GM19397 (cell line): ENCODE measurements around the gene TACSTD2.
"Not testable (repeated sequence)": the region's sequence is repeated elsewhere in the genome, so short reads cannot be mapped to it uniquely, and the experiment has no call there.

Experiments used
- ATAC-seq: cut with Tn5 transposase; IDR thresholded peaks from one replicate; pipeline ENCODE4 v1.9.1; 2021; ENCODE audit warnings: mild to moderate bottlenecking, moderate library complexity; ENCODE audit not compliant: unreplicated experiment

TACSTD2 gene

DNA sequence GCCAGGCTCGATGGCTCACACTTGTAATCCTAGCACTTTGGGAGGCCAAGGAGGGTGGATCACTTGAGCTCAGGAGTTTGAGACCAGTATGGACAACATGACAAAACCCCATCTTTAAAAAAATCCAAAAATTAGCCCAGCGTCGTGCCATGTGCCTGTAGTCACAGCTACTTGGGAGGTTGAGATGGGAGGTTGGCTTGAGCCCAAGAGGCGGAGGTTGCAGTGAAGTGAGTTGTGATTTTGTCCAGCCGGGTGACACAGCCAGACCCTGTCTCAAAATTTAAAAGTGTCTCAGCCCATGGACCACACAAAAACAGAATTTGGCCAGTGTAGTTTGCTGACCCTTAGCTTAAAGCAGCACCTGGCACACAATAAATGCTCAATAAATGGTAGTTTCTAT, 11.3 kb upstream of the TACSTD2 start:
- no peak for ATAC-seq

DNA sequence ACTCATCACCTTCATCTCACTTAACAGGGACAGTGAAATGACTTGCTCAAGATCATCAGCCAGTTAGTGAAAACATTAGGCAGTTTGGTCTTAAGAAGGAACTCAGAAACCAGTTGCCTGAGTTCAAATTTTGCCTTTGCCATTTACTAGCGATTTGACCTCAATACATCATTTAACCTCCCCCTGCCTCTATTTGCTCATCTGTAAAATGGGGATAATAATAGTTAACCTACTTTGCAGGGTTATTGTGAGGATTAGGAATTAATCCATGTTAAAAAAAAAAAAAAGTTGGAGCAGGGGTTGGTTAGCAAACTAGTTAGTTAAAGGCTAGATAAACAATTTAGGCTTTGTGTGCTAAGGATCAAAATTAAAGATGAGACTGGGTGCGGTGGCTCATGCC, 10.6 kb upstream of the TACSTD2 start:
- no peak for ATAC-seq

DNA sequence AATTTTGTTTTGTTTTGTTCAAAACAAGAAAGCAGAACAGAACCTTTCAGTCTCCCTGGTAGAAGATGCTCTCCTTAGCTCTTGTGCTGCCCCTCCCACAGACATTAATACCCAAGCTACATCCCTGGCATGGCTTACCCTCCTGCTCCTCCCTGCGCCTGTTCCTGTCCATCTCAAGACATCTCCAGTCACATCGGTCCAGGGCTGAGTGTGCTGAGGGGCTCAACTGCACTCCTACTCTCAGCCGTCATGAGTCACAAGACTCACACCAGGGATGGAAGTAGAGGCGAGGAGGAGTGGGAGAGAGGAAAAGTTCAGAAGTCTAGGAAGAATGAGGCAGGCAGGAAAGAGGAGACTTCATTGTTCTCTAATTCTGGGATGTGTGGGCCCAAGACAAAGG, 9.2 kb upstream of the TACSTD2 start:
- no peak for ATAC-seq

DNA sequence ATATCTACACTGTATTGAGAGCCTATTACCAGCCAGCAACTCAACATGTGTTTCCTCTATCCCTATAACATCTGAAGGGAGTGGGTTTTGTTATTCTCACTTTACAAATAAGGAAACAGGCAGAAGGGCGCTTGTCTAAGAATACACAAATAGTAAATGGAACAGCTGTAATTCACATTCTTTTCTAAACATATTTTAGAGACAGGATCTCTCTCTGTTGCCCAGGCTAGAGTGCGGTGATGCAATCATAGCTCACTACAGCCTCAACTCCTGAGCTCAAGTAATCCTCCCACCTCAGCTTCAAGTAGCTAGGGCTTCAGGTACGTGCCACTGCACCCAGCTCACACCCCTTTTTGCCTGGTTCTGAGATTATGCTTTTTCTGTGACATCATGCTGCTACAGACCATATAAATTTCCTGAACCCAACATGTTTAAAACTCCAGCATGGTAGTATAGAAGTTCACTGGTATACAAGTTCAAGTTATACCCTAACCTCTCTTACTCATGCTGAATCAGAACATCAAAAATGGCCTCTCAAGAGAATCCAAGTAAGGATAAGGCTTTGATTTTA, 8.6 kb upstream of the TACSTD2 start:
- ATAC-seq = no peak

DNA sequence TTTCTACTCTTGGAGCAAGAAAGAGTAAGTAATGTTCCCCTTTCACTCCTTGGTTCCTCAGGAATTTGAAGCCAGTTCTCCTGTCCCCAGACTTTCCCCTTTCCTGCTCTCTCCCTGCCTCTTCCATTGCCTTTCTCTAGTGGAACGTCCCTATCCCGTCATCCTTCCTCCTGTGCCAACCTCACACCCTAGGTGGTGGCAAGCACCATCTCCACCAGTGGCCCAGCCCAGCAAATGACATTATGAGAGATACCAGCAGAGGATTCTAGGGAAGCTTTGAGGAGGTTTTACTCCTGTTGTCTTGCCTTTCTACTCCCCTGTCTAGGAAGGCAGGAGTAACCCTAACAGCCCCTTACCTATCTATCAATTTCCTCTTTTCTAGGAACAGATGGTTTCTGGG, 8.1 kb upstream of the TACSTD2 start:
- ATAC-seq = no peak

DNA sequence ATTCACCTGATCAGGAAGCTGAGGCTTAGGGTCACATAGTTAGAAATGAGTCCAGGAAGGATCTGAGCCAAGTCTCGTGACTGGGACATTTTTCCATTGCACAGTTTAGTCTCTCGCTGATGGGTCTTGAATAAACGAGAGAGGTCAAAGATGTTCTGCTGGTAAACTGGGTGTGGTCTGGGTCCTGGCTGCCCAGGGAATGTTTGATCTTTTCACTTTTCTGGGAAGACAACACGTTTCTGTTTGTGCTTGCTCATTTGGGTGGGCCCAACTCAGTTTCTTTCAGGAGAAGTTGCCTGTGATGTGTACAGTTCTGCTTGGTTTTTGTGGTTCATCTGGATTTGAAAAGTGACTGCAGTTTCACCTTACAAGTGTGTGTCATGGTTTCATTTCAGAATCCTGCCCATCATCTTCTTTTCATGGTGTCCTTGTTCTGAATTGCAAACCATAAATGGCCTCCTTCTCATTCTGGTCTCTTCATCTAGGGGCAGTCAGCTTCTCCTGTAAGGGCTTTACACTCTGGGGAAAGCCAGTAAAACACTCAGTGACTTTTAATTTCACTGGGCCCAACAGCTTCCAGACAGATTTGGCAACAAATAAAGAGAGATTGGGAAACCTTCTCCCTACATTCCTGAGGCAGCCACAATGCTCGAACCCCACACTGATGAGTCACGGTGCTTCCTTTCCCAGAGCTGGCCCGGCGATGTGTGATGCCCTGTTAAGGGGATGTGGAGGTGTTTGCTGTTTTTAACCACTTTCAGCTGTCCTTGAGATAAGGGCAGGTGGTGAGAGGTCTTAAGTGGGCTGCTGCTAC, 7.2 kb upstream of the TACSTD2 start:
- ATAC-seq = no peak

DNA sequence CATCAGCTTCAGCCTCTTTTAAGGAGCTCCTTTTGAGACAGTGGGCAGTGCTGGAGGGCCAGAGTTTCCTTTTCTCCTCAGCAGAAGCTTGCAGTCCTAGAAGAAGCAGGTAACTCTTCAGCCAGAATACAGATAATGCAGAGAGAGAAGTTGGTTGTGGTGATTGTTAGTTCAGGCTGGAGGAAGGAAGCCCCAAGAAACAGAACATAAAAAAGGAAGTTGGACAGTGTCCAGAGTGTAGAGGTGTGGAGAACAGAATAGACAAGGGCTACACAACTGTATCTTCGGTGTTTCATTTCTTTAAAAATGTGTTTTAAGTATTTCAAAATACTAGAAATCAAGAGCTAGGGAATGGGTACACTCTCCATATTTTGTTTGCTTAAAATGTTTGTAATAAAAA, 6.4 kb upstream of the TACSTD2 start:
- ATAC-seq = no peak

DNA sequence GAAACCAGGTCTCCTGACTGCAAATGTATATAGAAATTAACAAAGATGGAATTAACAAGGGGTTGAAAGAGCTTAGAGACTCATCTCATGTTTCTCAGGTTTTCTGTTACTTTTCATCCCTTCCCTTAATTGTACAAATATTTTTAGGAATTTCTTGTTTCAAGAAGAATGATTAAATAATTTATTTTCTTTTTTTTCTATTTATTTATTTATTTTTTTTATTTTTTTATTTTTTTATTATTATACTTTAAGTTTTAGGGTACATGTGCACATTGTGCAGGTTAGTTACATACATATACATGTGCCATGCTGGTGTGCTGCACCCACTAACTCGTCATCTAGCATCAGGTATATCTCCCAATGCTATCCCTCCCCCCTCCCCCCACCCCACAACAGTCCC, 5.1 kb upstream of the TACSTD2 start:
- ATAC-seq = not testable (repeated sequence)

DNA sequence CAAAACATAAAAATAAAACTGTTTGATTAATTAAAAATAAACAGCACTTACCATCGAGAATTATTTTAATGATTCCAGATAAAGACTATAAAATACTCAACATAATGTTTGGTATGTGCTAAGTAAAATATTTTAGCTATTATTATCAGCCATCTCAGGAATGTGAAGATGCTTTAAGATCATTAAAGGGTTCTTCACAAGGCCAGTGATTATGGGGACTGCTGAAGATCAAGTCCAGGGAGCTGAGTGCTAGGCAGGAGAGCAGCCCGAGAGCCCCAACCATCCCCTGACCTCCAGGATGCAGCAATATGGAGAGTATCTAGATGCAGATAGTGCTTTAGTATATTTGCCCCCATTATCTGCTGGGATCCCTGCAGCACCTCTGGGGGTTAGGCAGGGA, 4.6 kb upstream of the TACSTD2 start:
- ATAC-seq = no peak

DNA sequence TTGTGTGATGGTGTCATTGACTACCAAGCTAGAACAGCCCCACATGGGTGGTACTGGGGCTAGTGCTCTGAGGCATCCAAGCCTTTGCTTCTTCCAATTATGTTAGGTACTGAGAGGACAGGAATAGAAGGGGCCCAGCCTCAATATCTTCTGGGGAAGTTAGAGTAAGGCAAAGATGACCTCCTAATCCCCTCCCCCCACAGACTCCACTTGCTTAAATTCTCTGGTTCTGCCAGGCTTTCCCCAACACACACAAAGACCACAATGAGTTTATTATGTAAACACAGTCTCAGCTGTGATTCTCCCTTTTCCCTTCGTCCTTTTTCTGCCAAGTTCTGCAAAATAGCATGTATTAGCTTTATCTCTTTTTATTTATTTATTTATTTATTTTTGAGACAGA, 3.1 kb upstream of the TACSTD2 start:
- ATAC-seq = no peak

DNA sequence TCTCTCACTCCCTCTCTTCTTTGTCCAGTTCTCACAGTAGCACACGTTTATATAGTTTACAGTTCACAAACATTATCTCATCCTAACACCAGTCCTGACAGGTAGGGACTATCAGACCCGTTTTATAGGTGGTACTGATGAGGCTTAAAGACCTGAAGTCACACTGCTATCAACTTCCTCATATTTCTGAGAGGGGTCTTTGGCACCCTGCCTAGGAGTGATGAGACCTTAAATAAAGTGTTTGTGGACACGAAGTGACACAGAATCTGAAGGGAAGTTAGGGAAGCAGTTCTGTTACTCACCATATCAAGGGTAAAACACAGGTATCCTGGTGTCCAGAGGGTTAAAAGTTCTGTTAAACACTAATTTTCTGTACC, 590 bp upstream of the TACSTD2 start:
- no peak for ATAC-seq

DNA sequence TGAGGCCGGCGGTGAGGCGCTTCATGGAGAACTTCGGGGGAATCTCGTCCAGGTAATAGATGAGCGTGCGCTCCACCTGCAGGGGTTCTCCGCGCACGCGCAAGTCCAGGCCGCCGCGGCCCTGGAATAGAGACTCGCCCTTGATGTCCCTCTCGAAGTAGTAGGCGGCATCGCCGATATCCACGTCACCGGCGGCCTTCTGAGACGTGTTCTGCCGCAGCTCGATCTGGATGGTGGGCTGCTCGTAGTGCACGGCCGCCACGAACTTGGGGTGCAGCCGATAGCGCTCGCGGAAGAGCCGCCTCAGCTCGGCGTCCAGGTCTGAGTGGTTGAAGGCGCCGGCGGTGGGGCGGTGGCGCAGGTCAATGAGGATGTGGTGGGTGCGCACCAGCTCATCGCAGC, 726 bp downstream of the TACSTD2 start:
- ATAC-seq = no peak

DNA sequence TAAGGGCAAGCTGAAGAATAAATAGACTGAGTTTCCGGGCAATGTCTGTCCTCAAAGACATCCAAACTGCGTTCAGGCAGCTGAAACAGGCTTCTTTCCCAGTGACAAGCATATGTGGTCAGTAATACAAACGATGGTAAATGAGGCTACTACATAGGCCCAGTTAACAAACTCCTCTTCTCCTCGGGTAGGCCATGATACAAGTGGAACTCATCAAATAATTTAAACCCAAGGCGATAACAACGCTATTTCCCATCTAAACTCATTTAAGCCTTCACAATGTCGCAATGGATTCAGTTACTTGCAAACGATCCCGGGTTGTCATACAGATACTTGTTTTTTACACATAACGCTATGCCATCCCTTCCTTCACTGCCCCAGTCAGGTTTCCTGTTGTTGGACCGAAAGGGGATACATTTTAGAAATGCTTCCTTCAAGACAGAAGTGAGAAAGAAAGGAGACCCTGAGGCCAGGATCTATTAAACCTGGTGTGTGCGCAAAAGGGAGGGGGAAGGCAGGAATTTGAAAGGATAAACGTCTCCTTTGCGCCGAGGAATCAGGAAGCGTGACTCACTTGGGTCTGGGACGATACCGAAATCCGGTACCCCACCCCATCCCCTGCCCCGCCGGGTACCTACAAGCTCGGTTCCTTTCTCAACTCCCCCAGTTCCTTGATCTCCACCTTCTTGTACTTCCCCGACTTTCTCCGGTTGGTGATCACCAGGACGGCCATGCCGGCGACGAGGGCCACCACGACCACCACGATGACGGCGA, 1.3 kb downstream of the TACSTD2 start:
- ATAC-seq = no peak

DNA sequence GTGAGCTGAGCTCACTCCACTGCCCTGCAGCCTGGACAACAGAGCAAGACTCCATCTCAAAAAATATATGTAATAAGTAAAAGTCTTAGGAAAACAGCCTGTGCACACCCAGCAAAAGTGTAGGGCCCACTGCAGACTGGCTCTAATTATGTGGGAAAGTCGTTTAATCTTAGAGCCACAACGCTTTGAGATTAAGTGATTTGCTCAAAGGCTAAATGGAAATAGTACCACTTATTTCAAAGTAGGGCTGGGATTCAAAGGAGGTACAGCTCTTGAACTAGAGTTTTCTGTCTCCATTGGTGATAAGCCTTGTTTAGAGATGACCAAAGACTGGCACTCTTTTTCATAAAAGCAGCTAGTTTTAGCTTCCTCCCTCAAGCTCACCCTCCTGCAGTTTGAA, 2.2 kb downstream of the TACSTD2 start:
- no peak for ATAC-seq

DNA sequence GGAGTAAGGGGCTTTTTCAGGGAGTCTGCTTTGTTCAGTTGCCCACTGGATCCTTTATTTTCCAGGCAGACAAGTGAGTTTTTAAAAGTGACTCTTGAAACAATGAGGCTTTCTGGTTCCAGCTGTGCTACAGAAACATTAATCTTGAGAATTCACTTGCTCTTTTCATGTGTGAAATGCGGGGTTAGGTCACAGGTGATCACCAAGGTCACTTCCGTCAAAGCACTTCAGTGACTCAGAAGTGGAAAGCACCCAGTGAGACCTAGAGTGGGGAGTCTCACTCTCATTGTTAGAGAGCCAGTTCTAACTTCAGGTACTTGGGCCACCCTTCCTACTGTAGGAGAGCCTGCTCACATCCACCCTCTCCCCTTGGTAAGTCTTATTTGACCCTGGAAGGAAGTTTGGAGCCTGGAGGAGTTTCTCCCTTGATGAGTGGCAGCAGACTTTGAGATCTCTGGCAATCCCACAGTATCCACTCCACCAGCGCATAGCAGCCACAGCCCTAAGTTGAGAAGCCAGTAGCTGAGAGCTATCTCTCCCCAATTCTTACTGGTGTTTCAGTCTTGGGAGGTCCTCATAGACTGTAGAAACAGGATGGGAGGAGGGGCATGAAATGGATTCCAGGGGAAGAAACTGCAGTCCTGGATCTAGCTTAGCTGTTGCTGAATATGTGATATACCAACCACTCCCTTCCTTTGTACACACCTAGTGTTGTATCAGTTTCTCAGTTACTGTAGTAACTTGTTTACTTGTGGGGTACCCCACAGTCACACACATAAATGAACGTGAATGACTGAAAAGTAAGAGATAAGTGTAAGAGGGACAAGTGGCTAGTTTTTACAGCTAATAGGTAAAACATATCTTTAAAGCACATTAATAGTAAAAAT, 3.1 kb downstream of the TACSTD2 start:
- peak; percentile 92 for ATAC-seq

DNA sequence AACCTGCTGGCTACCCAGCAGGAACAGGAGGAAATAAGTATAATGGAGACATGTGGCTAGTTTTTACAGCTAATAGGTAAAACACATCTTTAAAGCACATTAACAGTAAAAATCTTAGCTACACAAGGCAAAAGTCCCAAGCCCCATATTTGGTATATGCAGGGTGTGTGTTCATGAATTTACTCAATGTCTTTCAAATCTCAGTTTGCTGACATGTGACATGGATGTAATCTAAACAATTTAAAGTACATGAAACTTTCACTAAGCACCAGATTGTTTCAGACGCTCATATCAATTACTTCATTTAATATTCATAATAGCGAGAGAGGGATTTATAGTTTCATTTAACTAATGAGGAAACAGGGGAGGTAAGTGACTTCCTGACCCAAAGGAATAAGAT, 3.9 kb downstream of the TACSTD2 start:
- no peak for ATAC-seq

DNA sequence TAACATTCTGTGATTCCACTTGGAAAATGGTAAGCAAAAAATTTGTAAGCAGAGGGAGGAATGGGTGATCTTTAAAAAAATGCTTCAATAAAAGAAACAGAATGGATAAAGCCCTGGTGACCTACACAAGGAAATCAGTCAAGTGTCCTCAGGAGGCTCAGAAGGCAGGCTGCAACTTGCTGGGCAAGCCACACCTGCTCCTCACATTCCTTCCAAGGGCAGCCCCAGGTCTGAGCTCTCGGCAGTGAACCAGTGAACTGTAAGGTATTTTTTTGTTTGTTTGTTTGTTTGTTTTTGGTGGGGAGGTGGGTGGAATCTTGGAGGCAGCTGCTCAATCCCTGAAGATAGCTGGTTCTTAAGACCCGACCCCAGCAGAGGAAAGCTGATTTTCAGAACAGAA, 4.4 kb downstream of the TACSTD2 start:
- no peak for ATAC-seq

DNA sequence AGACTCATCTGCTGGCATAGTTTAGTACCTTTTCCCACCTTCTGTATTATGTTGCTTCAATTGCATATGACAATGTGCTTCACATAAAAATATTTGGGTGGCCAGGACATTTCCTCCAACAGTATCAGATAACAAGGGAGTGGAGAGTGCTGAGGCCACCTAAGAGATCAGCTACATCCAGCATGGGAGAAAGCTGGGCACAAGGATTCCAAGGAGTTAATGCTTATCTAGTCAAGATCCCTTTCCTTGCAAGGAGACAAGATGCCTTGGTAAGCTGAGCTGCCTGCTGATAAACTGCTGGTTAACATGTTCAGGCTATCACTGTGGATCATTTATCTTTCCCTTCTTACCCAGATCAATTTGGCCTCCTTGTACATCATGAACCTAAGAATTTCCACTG, 5.4 kb downstream of the TACSTD2 start:
- no peak for ATAC-seq

DNA sequence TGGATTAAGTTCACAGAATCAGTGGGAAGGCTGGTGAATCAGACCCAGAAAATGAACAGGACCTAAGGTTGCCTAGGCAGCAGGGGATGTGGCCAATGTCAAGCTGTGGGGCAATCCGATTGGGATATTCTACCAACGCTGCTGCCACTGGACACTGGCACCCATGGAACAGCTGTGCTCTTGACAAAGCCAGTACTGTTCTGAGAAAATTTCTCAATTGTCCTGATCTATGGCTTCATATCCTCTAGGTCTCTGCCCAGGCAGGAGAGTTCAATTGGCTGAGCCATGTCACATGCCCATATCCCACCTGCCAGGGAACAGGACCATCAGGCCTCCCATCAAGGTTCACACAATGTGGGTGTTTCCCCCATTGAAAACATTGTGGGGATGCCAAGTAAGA, 6.2 kb downstream of the TACSTD2 start:
- no peak for ATAC-seq

DNA sequence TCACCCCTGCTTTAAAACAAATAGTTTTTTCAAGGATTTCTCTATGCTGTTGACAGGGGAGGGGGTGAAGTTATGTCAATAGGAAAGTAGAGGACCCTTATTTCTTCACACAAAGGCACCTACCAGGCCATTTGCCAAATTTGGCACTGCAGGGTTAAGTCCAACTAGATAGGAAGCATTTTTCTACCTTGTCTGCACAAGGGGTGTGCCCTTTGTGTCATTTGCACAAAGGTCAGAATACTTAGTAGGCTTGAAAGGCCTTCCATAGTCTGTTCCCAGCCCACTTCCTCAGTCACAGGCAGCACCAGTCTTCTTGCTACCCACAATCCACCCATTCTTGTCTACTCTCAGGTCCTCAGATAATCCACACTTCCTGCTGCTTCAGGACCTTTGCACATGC, 7.0 kb downstream of the TACSTD2 start:
- ATAC-seq = no peak

DNA sequence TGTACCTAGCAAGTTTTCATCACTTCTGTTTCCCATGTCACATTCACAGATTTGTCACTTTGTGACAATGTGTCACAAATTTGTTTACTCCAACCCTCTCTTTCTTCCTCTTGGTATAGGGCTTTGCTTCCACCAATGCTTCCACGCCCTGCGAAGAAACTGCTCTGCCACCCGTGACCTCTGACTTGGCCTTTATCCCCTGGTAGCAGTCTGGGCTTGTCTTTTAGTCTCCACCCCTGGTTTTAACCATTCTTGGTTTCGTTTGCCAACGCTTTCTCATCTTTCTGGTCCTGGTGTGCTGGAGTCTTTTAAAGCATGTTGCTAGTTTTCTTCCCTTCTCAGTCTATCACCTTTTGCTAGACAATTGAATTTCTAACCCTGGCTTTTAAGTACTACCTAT, 8.1 kb downstream of the TACSTD2 start:
- no peak for ATAC-seq
